ENCODE results near the gene CTXN1. TPM values are rescaled to one million over a fixed set of nuclear protein-coding genes. Genes with fewer than 3 reads are reported as not detected.
A peak's percentile ranks its signal among the peaks of the same experiment; 100 is the strongest.

Gene CTXN1
- total RNA-seq: 1 to 10 TPM in 4 of 6 donors, under 1 TPM in 2; 0.67 to 5.1 (median 1.5) TPM
- 1 to 10 TPM; 1.7 to 2.3 TPM for polyA plus RNA-seq

- peak; percentile 54 to 93 (median 82) for DNase-seq
- H3K27me3 ChIP-seq: no peaks in the 10 kb centered on the region
- intact Hi-C loops (cut with DNase I): loop anchor here in 1 of 3 donors (10.0 kb wide), 1 partner anchor 71 kb away; no protein-coding TSS in a partner anchor
These were observed at the start of gene CTXN1 for GRCh38 chr19:7926021-7926726. Gene CTXN1 (minus strand): TSS chr19:7926135. CDS start chr19:7925538, 597 bp downstream.

DNA sequence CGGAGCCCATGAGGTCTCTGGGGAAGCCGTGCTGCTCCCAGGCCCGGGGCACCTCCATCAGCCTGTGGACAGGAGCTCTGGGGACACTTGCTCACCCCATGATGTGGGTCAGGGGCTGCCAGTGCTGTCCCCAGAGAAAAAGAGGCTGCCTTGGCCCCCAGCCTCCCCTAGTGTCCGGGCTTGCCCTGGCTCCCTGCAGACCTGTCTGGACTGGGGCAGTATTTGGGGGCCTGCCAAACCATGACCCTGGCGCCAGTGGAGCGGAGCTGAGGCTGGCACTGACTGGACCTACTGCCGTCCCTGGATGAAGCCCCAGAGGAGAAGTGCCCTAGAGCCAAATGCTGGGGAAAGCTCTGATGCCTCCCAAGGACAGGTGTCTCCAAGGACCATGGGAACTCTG, 49.1 kb upstream of the CTXN1 start:
- Histone ChIP-seq H3K36me3 (peaks cover 3 to 36% (median 4%) of the 10 kb centered on the region in 3 donors), H3K4me1 (no peaks in the 10 kb centered on the region), H3K27me3 (no peaks in the 10 kb centered on the region), H3K27ac (no peak overlapping the region), H3K9me3 (no peaks in the 10 kb centered on the region), H3K4me3 (no peak overlapping the region)
- TF ChIP-seq CTCF (IDR thresholded peaks at IDR 0.05): no peak
- 71 to 77% methylated on average over 6 to 7 of the region's 7 CpGs for WGBS, 2 donors
- peak in 2 of 6 donors; percentile 49 to 65 for DNase-seq
- FAIRE-seq: no peak
- peak in 1 of 4 donors; percentile 10 for ATAC-seq
- intact Hi-C loops (cut with DNase I): no loop called here

More at GRCh38 chr19:7926021-7926726, at the start of gene CTXN1:
- Histone ChIP-seq H3K9me3 (no peaks in the 10 kb centered on the region), H3K4me3 (peak within 1 kb of the TSS; percentile 7 to 48 (median 28)), H3K27ac (no peak within 1 kb of the TSS), H3K36me3 (peaks cover 0 to 13% (median under 1%) of the 10 kb centered on the region in 3 donors), H3K4me1 (peaks cover 4 to 18% (median 9%) of the 10 kb centered on the region in 3 donors)
- FAIRE-seq (no peak), ATAC-seq (peak; percentile 47 to 75 (median 66))
- WGBS, 2 donors: 7 to 10% methylated on average over 21 to 65 of the region's 65 CpGs
- no peak for TF ChIP-seq CTCF (IDR thresholded peaks at IDR 0.05)

DNA sequence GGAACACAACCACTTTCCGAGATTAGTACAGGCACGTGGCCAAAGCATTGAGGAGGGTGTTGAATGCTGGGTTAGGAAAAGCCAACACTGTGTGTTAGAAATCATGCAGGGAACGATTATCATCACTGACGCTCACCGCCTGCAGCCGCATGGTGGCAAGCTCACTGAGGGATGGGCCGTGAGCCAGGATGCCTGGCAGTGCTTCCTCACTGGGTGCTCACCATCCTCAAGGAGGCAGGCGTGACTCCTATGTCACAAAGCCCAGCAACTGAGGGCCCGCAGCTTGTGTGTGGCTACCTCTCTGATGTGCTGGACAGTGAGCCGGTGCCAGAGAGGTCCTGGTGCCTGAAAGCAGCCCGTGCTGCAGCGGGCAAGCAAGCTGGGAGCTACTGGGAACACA, 47.9 kb upstream of the CTXN1 start:
- Histone ChIP-seq H3K27ac (no peak overlapping the region), H3K36me3 (peaks cover 0 to 24% (median 3%) of the 10 kb centered on the region in 3 donors), H3K9me3 (no peaks in the 10 kb centered on the region), H3K4me1 (no peaks in the 10 kb centered on the region), H3K27me3 (no peaks in the 10 kb centered on the region), H3K4me3 (no peak overlapping the region)
- intact Hi-C loops (cut with DNase I): no loop called here
- peak in 2 of 6 donors; percentile 35 to 43 for DNase-seq
- ATAC-seq: no peak
- WGBS, 2 donors: 94% methylated on average over 12 of the region's 12 CpGs
- TF ChIP-seq CTCF (IDR thresholded peaks at IDR 0.05): no peak
- FAIRE-seq: no peak

DNA sequence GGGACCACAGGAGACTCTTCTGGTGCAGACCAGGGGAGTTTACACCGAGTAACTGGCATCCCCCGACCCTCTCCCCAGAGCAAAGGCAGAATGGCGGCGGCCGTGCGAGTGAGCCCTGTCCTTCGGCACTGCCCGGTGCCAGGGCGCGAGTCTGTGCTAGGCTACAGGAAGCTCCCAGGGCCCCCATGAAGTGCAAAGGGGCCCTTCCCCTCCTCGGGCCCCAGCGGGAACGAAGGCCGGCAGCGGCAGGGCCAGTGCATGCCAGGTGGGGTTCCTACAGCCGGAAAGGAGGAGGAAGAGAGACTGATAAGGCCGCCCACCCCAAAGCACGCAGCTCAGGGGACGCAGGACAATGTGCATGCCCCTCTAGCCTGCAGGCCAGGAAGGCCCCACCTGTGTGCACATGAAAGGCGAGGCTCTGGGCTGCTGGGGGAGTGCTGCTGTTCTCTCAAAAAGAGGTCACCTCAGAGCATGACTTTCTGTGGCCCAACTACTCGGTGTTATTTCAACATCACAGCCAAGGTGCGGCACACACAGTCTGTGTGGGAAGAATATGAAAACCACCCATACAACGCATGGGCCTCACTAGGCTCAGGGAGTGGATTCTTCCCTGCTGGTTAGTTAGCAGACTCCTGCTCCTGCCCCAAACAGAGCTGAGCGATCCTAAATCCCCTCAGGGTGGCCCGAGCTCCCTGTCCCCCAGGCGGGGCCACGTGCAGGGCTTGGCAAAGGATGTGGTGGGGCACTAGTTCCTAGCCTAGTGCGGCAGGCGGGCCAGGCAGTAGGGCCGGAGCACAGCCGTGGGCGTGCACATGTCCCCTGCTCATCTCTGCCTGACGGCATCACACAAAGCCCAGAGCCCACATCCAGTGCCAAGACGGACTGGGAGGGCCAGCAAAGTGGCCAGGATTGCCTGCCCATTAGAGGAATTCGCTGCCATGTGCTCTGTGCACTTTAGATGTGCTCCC, 45.9 kb upstream of the CTXN1 start:
- 87 to 91% methylated on average over 35 of the region's 35 CpGs for WGBS, 2 donors
- intact Hi-C loops (cut with DNase I): no loop called here
- TF ChIP-seq CTCF (IDR thresholded peaks at IDR 0.05): no peak
- Histone ChIP-seq H3K36me3 (peaks cover 0 to 21% (median 3%) of the 10 kb centered on the region in 3 donors), H3K27me3 (no peaks in the 10 kb centered on the region), H3K9me3 (no peaks in the 10 kb centered on the region), H3K4me1 (no peaks in the 10 kb centered on the region), H3K27ac (no peak overlapping the region), H3K4me3 (no peak overlapping the region)
- no peak for ATAC-seq
- no peak for FAIRE-seq
- peak in 1 of 6 donors; percentile 53 for DNase-seq
